Hippocampal formation (tissue), 2 donors: ENCODE results near the gene EP400.
"Not testable (repeated sequence)": the region's sequence is repeated elsewhere in the genome, so short reads cannot be mapped to it uniquely, and the experiment has no call there.

ENCODE experiments used
- DNase-seq, 2 donors: peaks; one replicate each; lab custom pipeline; 2025; lab: John Stamatoyannopoulos, UW

EP400 gene

DNA sequence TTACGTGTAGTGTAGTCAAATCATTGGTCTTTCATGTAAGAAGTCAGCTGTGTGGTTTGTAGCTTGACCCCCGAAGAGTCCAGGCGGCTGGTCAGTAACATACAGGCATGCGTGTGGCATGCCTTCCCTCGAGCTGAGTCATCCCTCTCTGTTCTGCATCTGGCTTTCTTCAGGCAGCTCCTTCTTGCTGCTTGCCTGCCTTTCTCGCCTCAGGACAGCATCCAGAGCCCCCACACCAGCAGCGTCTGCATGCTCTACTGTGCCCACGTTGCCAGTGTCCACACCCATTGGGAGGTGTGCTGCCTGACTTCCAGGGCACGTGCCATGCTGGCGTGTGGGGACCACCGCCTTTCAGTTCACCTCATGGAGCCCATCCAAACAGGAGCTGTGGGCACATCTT is 96.8 kb downstream of the EP400 start:
- DNase-seq = no peak

DNA sequence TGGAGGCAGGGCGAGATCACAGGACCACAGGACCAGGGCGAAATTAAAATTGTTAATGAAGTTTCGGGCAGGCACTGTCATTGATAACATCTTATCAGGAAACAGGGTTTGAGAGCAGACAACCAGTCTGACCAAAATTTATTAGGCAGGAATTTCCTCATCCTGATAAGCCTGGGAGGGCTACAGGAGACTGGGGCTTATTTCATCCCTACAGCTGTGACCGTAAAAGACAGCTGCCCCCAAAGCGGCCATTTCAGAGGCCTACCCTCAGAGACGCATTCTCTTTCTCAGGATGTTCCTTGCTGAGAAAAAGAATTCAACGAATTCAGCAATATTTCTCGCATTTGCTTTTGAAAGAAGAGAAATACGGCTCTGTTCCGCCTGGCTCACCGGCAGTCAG is 97.9 kb downstream of the EP400 start:
- DNase-seq = not testable (repeated sequence)

DNA sequence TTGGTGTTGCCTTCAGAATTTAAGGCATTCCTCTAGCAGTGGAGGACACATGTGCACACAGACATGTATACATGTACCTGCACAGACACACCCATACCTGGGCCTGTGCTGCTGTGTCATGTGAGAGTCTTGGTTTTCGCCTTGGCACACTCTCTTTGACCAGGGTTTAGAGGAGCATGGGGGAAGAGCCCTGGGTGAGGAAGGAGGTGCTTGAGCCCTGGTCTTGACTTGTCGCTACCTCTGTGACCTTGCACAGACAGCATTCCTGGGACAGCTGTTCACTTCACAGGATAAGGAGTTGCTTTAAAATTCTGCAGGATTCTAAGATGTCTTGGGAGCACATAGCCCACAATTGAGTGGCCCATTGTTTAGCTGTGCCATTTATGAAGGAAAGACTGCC is 99.7 kb downstream of the EP400 start:
- no peak for DNase-seq

DNA sequence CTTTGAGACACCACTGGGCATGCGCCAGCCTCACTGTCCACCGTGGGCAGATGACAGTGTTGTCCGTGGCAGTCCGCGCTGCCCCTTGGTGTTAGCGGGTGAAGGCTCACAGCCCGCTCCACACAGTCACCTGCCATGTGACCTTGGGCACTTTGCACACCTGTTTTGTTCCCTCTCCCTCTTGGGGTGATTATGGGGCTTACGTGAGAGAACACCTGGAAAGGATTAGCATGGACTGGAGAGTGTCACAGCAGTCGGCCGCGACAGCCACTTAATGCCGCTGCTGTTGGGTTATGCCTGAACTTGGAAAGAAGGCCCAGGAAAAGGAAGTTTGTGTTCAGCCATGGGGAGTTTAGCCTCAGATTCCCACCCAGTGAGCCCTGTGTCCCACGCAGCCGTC is 100.1 kb downstream of the EP400 start:
- no peak for DNase-seq

DNA sequence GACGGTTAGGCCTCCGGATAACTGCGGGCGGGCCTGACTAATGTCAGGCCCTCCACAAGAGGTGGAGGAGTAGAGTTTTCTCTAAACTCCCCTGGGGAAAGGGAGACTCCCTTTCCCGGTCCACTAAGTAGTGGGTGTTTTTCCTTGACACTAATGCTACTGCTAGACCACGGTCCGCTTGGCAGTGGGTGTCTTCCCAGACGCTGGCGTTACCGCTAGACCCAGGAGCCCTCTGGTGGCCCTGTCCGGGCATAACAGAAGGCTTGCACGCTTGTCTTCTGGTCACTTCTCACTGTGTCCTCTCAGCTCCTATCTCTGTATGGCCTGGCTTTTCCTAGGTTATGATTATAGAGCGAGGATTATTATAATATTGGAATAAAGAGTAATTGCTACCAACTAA is 102.0 kb downstream of the EP400 start:
- not testable (repeated sequence) for DNase-seq

DNA sequence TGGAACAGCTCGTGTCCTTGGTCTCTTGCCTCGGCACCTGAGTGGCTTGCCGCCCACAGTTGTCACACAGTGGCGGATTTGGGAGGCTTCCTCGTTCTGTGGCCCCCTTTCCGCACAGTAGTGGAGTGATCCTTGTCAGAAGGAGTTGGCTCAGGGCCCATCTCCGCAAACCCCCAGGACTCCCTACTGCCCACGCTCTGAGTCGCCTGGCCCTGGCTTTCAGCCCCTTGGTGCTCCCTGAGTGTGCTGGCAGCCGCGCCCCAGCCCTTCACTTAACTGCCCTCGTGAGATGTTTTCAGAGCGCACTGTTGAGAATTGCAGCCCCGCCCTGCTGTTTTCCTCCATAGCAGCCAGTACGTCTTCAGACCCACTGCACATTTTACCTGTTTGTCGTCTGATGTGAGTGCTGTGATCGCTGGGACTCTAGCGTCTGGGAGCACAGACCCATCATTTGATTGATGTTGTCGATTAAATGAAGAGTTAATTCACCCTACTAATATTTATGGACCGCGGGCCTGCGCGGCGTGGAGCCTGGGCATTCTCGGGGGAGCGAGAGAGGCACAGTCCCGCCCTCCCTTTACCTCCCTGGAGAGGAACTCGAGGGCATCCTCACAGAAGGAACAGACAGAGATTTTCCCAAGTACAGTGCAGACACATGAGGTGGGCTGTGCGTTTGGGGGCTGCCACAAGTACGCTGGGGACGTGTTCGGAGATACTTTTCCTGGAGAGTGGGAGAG is 102.6 kb downstream of the EP400 start:
- no peak for DNase-seq

DNA sequence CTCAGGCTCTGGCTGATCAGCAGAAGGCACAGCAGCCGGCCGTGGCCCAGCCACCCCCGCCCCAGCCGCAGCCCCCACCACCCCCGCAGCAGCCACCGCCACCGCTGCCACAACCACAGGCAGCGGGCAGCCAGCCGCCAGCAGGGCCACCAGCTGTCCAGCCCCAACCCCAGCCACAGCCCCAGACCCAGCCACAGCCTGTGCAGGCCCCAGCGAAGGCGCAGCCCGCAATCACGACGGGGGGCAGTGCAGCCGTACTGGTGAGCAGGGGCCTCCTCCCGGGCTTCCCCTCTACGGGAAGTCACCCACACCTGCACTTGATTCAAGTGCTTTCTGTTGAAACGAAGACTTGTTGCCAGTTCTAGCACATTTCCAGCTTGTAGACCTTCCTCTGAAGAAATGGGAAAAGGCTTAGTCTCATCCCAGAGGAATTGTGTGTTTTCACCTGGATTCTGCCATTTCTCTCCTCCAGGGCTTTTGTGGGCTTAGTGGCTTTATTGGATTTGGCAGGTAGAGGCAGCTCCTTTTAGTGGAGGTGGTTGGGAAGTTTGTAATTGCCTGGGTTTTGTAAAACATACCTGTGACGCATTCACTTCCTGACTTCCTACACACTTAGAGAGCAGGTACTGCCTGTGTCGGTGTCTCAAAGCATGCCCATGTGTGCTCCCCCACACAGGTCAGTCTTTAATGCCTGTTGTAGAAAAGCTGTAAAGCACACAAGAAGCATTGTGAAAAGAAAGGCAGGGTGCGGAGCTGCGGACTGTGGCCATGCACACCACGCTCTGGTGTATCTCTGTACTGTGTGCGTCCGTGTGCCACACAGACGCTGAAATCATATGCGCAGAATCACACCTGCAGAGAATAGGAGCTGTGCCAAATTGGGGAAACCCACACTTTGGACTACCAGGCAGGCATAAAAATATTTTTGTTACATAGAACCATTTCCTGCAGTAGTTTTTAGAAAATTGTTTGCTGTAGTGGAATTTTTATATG is 103.9 kb downstream of the EP400 start:
- DNase-seq = no peak

DNA sequence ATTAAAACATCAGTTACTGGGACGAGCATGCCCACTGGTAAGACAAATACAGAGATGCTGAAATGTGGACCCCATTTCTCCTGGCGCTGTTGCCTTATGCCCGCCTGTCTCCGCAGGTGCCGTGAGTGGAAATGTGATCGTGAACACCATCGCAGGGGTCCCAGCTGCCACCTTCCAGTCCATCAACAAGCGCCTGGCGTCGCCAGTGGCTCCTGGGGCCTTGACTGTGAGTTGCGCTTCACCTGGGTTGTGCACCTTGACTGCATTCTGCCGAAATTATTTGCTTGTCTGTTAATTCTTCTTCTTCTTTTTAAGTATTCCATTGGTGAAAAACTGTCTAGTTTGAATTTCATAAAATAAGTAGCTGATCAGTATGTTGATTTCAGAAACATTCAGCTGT is 105.2 kb downstream of the EP400 start:
- DNase-seq = no peak

DNA sequence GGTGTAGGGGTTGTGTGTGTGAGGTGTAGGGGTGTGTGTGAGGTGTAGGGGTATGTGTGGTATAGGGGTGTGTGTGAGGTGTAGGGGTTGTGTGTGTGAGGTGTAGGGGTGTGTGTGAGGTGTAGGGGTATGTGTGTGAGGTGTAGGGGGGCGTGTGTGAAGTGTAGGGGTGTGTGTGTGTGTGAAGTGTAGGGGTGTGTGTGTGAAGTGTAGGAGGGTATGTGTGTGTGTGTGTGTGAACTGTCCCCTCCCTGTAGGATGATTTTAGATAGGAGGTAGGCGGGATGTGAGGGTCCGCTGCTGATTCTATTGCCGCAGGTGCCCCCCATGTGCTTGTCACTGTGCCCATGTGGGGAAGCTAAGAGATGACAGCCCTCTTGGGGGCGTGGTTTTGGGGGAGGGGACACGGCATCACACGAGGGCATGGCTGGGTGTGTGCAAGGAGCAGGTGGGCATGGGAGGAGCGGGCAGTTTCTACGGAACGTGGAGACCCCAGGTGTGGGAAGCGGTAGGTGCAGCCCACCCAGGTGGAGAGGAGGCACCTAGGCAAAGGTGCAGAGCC is 105.9 kb downstream of the EP400 start:
- no peak for DNase-seq

DNA sequence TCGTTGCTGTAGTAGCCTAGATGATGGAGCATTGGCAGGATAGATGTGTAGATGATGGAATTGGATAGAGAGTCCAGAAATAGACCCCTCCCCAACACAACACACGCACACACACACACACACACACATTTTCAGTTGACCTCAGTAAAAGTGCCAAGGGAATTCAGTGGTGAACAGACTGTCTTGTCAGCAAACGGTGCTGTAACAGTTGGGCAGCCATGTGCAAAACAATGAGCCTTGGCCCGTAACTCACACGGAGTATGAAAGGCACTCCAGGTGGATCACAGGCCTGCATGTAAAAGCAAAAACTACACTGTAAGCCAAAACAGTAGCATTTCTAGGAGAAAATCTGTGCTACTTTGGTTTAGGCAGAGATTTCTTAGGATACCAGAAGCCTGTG is 106.6 kb downstream of the EP400 start:
- DNase-seq = no peak

DNA sequence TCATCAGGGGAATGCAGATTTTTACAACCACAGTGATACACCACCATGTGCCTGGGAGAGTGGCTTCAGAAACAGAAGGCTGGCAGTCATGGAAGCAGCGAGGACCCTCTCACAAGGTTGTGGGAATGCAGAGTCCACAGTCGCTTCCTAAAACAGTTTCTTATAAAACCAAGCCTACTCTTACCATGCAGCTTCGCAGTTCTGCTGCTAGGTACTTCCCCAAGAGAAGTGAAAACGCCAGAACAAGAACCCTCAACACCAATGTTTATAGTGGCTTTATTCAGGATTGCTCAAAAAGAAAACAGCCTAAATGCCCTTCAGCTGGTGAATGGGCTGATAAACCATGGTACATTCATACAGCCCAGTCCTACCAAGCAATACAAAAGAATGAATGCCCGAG is 107.2 kb downstream of the EP400 start:
- DNase-seq = no peak

DNA sequence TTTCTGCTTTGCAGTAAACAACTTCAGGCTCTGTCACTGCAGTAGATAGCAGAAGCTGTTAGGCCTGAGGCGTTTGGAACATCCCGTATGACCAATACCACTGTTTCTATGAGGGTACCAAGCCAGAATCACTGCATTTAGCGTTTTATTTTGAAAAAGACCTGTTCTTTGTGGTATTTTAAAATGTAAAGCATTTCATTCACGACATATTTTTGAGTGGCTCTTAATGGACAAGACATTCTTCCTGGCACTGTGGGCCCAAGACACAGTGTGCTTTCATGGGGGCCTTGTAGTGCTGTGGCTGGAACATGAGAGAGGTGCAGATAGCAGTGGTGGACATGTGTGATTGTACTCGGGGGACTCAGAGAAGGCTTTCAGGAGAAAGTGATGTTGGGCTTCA is 107.9 kb downstream of the EP400 start:
- DNase-seq = no peak

DNA sequence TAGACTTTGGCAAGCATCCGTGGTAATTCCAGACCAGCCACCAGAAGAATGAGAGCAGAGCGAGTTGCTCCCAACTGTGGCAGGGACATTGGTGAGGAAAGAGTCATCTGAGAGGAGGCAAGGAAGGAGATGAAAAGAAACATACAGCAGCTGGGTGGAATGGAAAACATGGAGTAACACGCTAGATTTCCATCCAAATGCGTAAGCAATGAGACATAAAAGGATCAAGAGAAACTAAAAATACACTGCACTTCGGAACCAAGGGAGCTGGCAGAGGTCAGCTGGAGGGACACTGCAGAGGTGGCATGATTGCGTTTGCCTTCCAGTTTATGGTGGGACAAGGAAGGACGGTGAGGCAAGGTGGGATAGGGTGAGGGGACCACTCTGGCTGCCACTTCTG is 111.5 kb downstream of the EP400 start:
- DNase-seq = no peak

DNA sequence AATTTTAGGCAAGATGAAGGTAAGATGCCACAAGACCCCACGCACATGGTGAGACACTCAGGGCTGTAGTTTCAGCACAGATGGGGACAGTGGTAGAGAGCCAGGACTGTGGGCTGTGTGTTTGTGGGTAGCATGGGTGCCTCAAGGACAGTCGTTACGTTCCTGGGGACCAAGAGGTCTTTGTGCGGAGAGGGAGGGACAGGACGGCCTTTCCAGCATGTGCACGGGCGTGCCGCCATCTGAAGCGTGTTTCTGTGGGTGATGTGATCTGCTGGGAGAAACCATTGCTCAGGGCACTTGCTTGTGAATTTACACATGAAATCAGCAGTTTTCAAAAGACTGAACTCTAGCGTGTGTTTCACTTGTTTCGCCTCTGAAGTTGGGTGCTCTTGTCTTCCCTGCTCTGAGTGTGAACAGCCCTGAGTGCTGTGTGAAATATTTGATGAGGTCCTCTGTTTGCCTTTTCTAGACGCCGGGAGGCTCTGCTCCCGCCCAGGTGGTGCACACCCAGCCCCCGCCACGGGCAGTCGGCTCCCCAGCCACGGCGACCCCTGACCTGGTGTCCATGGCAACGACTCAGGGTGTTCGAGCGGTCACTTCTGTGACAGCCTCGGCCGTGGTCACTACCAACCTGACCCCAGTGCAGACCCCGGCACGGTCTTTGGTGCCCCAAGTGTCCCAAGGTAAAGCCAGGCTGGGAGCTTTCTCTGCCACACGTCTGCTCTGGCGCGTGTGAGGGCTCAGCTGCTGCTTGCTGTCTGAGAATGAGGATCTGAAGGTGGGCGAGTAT is 112.1 kb downstream of the EP400 start:
- no peak for DNase-seq

DNA sequence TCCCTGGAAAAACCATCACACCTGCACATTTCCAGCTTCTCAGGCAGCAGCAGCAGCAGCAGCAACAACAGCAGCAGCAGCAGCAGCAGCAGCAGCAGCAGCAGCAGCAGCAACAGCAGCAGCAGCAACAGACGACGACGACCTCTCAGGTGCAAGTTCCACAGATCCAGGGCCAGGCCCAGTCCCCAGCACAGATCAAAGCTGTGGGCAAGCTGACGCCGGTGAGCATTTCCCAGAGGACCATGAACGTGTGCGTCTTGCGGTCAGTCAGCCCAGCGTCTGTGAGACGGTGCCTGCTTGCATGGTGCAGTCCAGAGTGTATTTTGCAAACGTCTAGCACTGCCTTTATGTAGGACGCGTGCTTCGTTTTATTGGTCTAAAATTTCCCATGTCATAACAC is 112.7 kb downstream of the EP400 start:
- no peak for DNase-seq

DNA sequence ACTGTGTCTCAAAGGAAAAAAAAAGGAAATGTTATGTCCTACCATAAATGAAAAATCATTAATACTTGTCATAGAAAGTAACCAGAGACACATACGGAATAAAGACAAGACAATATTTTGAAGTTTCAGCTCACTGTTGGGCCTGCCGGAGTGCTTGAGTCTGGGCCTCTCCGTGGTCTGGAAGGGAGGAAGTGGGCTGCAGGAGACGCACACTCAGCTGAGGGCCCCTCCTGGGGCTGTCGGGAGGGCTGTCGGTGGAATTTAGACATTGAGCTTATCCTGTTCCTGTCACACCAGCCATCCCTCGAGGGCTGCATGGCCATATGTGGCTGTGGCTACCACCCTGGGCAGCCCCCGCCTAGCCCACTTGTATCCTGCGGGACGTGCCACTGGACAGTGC is 113.7 kb downstream of the EP400 start:
- no peak for DNase-seq

DNA sequence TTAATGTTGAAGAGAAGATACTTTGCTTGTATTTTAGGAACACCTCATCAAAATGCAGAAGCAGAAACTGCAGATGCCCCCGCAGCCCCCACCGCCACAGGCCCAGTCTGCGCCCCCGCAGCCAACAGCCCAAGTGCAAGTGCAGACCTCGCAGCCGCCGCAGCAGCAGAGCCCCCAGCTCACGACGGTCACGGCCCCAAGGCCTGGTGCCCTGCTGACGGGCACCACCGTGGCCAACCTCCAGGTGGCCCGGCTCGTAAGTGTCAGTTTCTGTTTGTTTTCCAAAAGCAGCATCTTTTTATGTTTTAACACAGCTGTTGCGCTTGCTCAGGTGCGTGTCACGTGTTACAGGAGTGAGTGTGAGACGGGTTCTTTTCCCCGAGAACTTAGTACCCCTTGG is 114.9 kb downstream of the EP400 start:
- no peak for DNase-seq

DNA sequence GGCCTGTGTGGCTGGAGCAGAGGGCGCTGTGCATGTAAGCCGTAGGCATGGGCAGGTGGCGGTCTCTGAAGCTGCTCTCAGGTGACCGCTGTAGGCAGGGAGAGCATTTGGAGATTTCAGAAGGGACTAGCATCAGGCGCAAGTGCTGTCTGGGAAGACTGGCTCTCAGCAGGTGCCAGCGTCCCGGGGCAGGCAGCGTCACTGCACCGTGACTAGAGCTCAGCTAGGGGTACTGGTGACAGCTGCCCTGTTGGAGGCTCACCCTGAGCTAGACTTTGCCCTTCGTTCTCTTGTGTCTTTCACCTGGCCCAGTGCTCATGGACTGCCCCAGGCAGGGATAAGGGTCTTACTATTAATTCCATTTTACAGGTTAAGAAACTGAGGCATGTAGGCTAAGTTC is 115.5 kb downstream of the EP400 start:
- DNase-seq = no peak

DNA sequence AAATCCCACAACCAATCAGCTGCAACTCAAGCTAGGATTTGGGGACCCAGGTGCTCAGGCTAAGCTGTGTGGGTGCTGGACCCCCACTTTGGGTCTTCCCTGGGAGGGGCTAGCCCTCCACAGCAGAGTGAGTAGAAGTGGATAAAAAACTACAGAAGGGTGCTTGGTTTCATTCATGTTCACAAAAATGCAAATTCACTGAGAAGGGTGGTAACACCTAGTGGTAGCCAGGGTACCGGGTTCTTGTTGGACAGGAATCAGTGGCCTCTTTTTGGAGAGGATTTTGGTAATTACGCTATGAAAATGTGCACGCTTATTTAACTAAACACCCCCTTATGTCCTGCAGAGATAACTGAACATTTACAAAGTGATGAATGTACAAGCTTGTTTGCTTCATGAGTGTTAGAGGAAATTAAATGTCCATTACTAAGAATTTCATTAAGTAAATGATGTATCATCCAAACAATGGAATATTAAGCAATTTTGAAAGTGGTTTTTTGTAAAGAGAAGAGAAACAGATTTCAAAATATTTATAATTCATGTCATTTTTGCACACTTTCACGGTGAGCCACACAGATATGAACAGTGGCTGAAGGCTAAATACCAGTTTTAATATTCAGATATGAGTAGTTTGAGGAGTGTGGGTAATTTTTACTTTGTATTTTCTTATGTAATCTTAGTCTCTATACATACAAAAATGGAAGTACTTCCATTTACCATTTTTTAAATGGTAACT is 116.0 kb downstream of the EP400 start:
- no peak for DNase-seq

DNA sequence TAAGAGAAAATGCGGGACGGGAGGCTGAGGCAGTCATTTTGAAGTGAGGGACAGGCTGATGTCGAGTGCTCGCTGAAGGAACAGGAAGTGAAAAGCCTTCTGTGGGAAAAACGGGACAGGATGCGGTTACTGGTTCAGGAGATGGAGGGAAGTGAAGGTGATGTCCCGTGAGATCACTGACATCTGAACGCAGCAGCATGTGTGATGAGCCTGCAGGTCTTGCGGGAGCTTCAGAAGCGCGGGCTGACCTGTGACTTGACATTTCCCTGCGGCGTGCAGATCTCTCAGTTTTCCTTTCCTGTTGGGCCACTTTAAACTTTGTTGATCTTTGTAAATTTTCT is 116.6 kb downstream of the EP400 start:
- DNase-seq = no peak

DNA sequence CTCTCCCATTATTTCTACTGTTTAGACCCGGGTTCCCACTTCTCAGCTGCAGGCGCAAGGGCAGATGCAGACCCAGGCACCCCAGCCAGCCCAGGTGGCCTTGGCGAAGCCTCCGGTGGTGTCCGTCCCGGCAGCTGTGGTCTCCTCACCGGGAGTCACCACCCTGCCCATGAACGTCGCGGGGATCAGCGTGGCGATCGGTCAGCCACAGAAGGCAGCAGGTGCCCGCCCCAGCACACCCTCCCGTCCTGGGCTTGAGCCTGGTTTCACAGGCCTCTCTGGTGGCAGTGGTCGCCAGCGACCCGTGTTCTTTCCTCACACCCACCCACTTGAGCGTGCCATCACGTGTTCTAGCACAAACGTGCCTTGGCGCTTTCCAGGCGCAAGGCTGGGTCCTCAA is 117.0 kb downstream of the EP400 start:
- no peak for DNase-seq

DNA sequence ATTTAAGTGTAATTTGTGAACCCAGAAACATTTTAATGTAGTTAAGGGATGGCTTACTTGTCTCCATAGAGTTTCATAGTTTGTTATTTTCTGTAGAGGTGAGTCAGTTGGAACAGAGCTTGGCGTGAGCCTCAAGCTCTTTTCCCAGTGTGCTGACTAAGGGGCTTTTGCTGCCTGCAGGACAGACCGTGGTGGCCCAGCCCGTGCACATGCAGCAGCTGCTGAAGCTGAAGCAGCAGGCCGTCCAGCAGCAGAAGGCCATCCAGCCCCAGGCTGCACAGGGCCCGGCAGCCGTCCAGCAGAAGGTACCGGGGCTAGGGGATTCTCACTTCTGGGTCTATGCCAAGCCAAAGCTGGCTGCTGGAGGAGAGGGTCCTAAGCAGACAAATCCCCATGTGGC is 117.4 kb downstream of the EP400 start:
- no peak for DNase-seq
